ENCODE results near the gene LRP1-AS.

LRP1-AS gene

GRCh38 chr12:57101892-57102695 is 45.3 kb downstream of the LRP1-AS start:
- no peak overlapping the region for H3K4me3 ChIP-seq (ENCODE audit: low read depth, low read length)

- no peak overlapping the region for H3K4me3 ChIP-seq (ENCODE audit: low read depth, low read length)
Measured at GRCh38 chr12:57099766-57100165, 47.7 kb downstream of the LRP1-AS start.

- H3K4me3 ChIP-seq (ENCODE audit: low read depth, low read length) = no peak overlapping the region
Measured at GRCh38 chr12:57099047-57099714, 48.2 kb downstream of the LRP1-AS start.

GRCh38 chr12:57098546-57098945 is 48.9 kb downstream of the LRP1-AS start:
- H3K4me3 ChIP-seq (ENCODE audit: low read depth, low read length) = no peak overlapping the region

- no peak overlapping the region for H3K4me3 ChIP-seq (ENCODE audit: low read depth, low read length)
Measured at GRCh38 chr12:57097554-57097835, 49.9 kb downstream of the LRP1-AS start.

GRCh38 chr12:57096748-57097553 is 50.5 kb downstream of the LRP1-AS start:
- H3K4me3 ChIP-seq (ENCODE audit: low read depth, low read length) = no peak overlapping the region

GRCh38 chr12:57096099-57096572 is 51.3 kb downstream of the LRP1-AS start:
- H3K4me3 ChIP-seq (ENCODE audit: low read depth, low read length) = no peak overlapping the region

- H3K4me3 ChIP-seq (ENCODE audit: low read depth, low read length) = no peak overlapping the region
Measured at GRCh38 chr12:57095440-57095839, 52.0 kb downstream of the LRP1-AS start.

Data from iPS-11a (cell line).